Keratinocyte (primary cell): ENCODE measurements around the gene RNU6-7. TPM values are rescaled to one million over a fixed set of nuclear protein-coding genes. Genes with fewer than 3 reads are reported as not detected.

Experiments used
- DNase-seq: peaks from one replicate; pipeline ENCODE4 v3.0.0-alpha.2; 2011; ENCODE audit warnings: low read depth, missing footprints, low spot score
- FAIRE-seq: peaks from 2 replicates; lab custom pipeline; 2011; peaks lifted over from hg19 to GRCh38; lab: Jason Lieb, UNC
- H2AFZ ChIP-seq: 2 replicates; pipeline ENCODE4 v1.6.0; 2012; ENCODE audit warnings: low read length, control low read depth, inconsistent platforms; ENCODE audit not compliant: control insufficient read depth
- H3K27ac ChIP-seq: 2 replicates; pipeline ENCODE4 v1.5.1; 2011; ENCODE audit warnings: low read length; ENCODE audit not compliant: control insufficient read depth, insufficient read depth
- H3K27me3 ChIP-seq: 3 replicates; pipeline ENCODE4 v1.6.0; 2011; ENCODE audit warnings: low read length; ENCODE audit not compliant: control insufficient read depth, insufficient read depth; ENCODE audit errors: extremely low read depth
- H3K36me3 ChIP-seq, 2 experiments: 2 replicates in 1 of 2; 3 replicates in 1 of 2; pipeline ENCODE4 v1.5.1; 2011; ENCODE audit warnings: low read length in 2 of 2, mild to moderate bottlenecking in 1 of 2; ENCODE audit not compliant: control insufficient read depth in 2 of 2, insufficient read depth in 2 of 2; ENCODE audit errors: extremely low read depth in 1 of 2
- H3K4me1 ChIP-seq: 3 replicates; pipeline ENCODE4 v1.5.1; 2011; ENCODE audit warnings: low read length; ENCODE audit not compliant: control insufficient read depth, insufficient read depth; ENCODE audit errors: extremely low read depth
- H3K4me2 ChIP-seq: 3 replicates; pipeline ENCODE4 v1.6.0; 2011; ENCODE audit warnings: low read depth, low read length; ENCODE audit not compliant: control insufficient read depth, insufficient read depth; ENCODE audit errors: extremely low read depth
- H3K4me3 ChIP-seq, 3 experiments: fragments of 200-600 bp in 1 of 3; sonication (generic) in 1 of 3; 2 replicates in 2 of 3; 3 replicates in 1 of 3; pipeline ENCODE4 v1.5.1; 2011 to 2016; ENCODE audit warnings: low read length in 3 of 3, mild to moderate bottlenecking in 3 of 3, control low read depth in 2 of 3, inconsistent platforms in 1 of 3, low read depth in 1 of 3, mixed read lengths in 1 of 3, mixed run types in 1 of 3, moderate library complexity in 1 of 3; ENCODE audit not compliant: control insufficient read depth in 2 of 3, insufficient read depth in 2 of 3; ENCODE audit errors: extremely low read depth in 1 of 3
- H3K79me2 ChIP-seq: 2 replicates; pipeline ENCODE4 v1.6.0; 2012; ENCODE audit warnings: low read length; ENCODE audit not compliant: control insufficient read depth, insufficient read depth
- H3K9ac ChIP-seq: 3 replicates; pipeline ENCODE4 v1.6.0; 2011; ENCODE audit warnings: low read length; ENCODE audit not compliant: control insufficient read depth, insufficient read depth; ENCODE audit errors: extremely low read depth
- H3K9me1 ChIP-seq: 3 replicates; pipeline ENCODE4 v1.6.0; 2011; ENCODE audit warnings: low read length; ENCODE audit not compliant: control insufficient read depth, insufficient read depth; ENCODE audit errors: extremely low read depth
- H3K9me3 ChIP-seq: 2 replicates; pipeline ENCODE4 v1.5.1; 2012; ENCODE audit warnings: low read depth, low read length; ENCODE audit not compliant: control insufficient read depth
- H4K20me1 ChIP-seq: 3 replicates; pipeline ENCODE4 v1.6.0; 2011; ENCODE audit warnings: low read length; ENCODE audit not compliant: control insufficient read depth, insufficient read depth; ENCODE audit errors: extremely low read depth
- EZH2 ChIP-seq: IDR thresholded peaks from one replicate; pipeline ENCODE4 v1.6.1; 2012; ENCODE audit warnings: inconsistent platforms, mild to moderate bottlenecking, low read length, moderate library complexity
- dilution Hi-C: fragments of 300-500 bp; cut with MboI; formaldehyde crosslinking; loops from one replicate; pipeline ENCODE4 v1.7.0; 2020; ENCODE audit warnings: low sequenced_read_pairs; ENCODE audit not compliant: extremely low pct_ligation_motif_present
- polyA plus RNA-seq, 5 experiments: library from polyadenylated mRNA; depleted of rRNA in 3 of 5; stranded (reverse) in 3 of 5; stranded (forward) in 1 of 5; unstranded in 1 of 5; fragments of >200 nt; gene quantifications; 1 replicate in 1 of 5; 2 replicates in 3 of 5; 3 replicates in 1 of 5; pipeline versions ENCODE4 v1.2.1 to v1.2.3, GENCODE V29; 2011 to 2012; ENCODE audit warnings: missing spikeins in 2 of 5, low read depth in 1 of 5, low replicate concordance in 1 of 5
- TF ChIP-seq, protein P1 (sequence below), 3 experiments: IDR thresholded peaks in 1 of 3; conservative IDR thresholded peaks in 1 of 3; optimal IDR thresholded peaks in 1 of 3; 2 replicates in 2 of 3; 3 replicates in 1 of 3; pipeline versions ENCODE3 to v1.5.1; 2011; ENCODE audit warnings: low read length in 3 of 3, mild to moderate bottlenecking in 3 of 3, moderate library complexity in 2 of 3, control low read depth in 1 of 3, inconsistent platforms in 1 of 3; ENCODE audit not compliant: insufficient read depth in 2 of 3; ENCODE audit errors: extremely low read depth in 1 of 3

RNU6-7 gene
- polyA plus RNA-seq, 1 donor (not counting 4 experiments of a cell fraction or from before 2014, with no cell fraction given): not detected

GRCh38 chr14:32212833-32213232, 11.0 kb downstream of the RNU6-7 start:
- TF ChIP-seq, protein P1, sequence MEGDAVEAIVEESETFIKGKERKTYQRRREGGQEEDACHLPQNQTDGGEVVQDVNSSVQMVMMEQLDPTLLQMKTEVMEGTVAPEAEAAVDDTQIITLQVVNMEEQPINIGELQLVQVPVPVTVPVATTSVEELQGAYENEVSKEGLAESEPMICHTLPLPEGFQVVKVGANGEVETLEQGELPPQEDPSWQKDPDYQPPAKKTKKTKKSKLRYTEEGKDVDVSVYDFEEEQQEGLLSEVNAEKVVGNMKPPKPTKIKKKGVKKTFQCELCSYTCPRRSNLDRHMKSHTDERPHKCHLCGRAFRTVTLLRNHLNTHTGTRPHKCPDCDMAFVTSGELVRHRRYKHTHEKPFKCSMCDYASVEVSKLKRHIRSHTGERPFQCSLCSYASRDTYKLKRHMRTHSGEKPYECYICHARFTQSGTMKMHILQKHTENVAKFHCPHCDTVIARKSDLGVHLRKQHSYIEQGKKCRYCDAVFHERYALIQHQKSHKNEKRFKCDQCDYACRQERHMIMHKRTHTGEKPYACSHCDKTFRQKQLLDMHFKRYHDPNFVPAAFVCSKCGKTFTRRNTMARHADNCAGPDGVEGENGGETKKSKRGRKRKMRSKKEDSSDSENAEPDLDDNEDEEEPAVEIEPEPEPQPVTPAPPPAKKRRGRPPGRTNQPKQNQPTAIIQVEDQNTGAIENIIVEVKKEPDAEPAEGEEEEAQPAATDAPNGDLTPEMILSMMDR (optimal IDR thresholded peaks at IDR 0.05 in 1 of 3, IDR thresholded peaks at IDR 0.05 in 1 of 3, conservative IDR thresholded peaks at IDR 0.05 in 1 of 3; ENCODE audit: extremely low read depth in 1 of 3, insufficient read depth in 2 of 3, low read length in 3 of 3): no peak
- no peak for TF ChIP-seq EZH2
- no peak for FAIRE-seq

DNA sequence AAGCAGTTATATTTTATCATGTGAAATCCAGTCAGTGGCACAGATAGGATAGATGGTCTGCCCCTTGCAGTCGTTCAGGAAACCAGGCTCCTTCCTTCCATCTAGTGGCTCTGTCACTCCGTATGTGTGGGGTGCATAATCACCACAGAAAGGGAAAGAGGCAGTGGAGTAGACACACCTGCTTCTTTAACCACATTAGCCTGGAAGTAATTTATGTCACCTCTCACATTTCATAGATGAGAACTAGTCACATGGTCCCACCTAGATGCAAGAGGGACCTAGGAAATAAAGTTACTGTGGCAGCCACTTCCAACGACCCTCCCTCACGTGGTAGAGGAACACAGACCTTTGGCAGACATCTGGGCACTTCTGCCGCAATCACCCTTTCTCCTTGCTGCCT, 15.5 kb downstream of the RNU6-7 start:
- dilution Hi-C loops: no loop called here

More at GRCh38 chr14:32212833-32213232, 11.0 kb downstream of the RNU6-7 start:
- no peak for DNase-seq
- H2AFZ ChIP-seq: no peak overlapping the region
- H3K9ac ChIP-seq: no peak overlapping the region
- no peaks in the 10 kb centered on the region for H3K36me3 ChIP-seq
- H3K4me2 ChIP-seq: no peak overlapping the region
- no peak overlapping the region for H3K27ac ChIP-seq
- peaks cover 10% of the 10 kb centered on the region for H3K4me1 ChIP-seq
- H4K20me1 ChIP-seq: no peaks in the 10 kb centered on the region
- no peak overlapping the region for H3K4me3 ChIP-seq
- H3K9me3 ChIP-seq: no peaks in the 10 kb centered on the region
- no peaks in the 10 kb centered on the region for H3K9me1 ChIP-seq
- H3K27me3 ChIP-seq: no peaks in the 10 kb centered on the region
- dilution Hi-C loops: no loop called here
- no peaks in the 10 kb centered on the region for H3K79me2 ChIP-seq

More for the DNA sequence above, 15.5 kb downstream of the RNU6-7 start:
- TF ChIP-seq EZH2: no peak
- TF ChIP-seq, protein P1 (optimal IDR thresholded peaks at IDR 0.05 in 1 of 3, IDR thresholded peaks at IDR 0.05 in 1 of 3, conservative IDR thresholded peaks at IDR 0.05 in 1 of 3; ENCODE audit: extremely low read depth in 1 of 3, insufficient read depth in 2 of 3, low read length in 3 of 3): no peak
- H3K4me2 ChIP-seq: no peak overlapping the region
- H3K36me3 ChIP-seq: no peaks in the 10 kb centered on the region
- no peak overlapping the region for H3K4me3 ChIP-seq
- peaks cover 10% of the 10 kb centered on the region for H3K4me1 ChIP-seq
- FAIRE-seq: no peak
- no peak for DNase-seq
- H4K20me1 ChIP-seq: no peaks in the 10 kb centered on the region
- H3K27ac ChIP-seq: no peak overlapping the region
- H3K9me3 ChIP-seq: no peaks in the 10 kb centered on the region
- no peak overlapping the region for H3K9ac ChIP-seq
- H3K9me1 ChIP-seq: no peaks in the 10 kb centered on the region
- no peaks in the 10 kb centered on the region for H3K27me3 ChIP-seq
- H3K79me2 ChIP-seq: no peaks in the 10 kb centered on the region
- H2AFZ ChIP-seq: no peak overlapping the region
